Lung (tissue), 12 donors: ENCODE data around the gene ARSI. TPM values are rescaled to one million over a fixed set of nuclear protein-coding genes. Genes with fewer than 3 reads are reported as not detected.

Experiments
- ATAC-seq: fragments of 200-7000 bp; cut with Tn5 transposase; one replicate; pipeline ENCODE4 v1.9.1; 2020; ENCODE audit warnings: moderate number of reproducible peaks; ENCODE audit not compliant: insufficient read depth, low FRiP score
- DNase-seq, 3 donors: peaks; one replicate each; pipeline ENCODE4 v3.0.0-alpha.2; 2013 to 2017
- H3K27ac ChIP-seq, 2 donors: one replicate each; pipeline ENCODE4 v1.5.1; 2013; ENCODE audit warnings: mild to moderate bottlenecking in 2 of 2, moderate library complexity in 2 of 2, control low read depth in 1 of 2, inconsistent platforms in 1 of 2, low read depth in 1 of 2, low read length in 1 of 2
- H3K27me3 ChIP-seq, 3 donors: one replicate each; pipeline ENCODE4 v1.5.1; 2013; ENCODE audit warnings: low read length in 2 of 3; ENCODE audit not compliant: control insufficient read depth in 3 of 3, insufficient read depth in 3 of 3
- H3K36me3 ChIP-seq, 4 donors: one replicate each; pipeline ENCODE4 v1.5.1; 2013; ENCODE audit warnings: low read length in 4 of 4, mild to moderate bottlenecking in 1 of 4, moderate library complexity in 1 of 4; ENCODE audit not compliant: control insufficient read depth in 4 of 4, insufficient read depth in 4 of 4
- H3K4me1 ChIP-seq, 5 donors: one replicate each; pipeline ENCODE4 v1.5.1; 2013; ENCODE audit warnings: low read length in 5 of 5, mild to moderate bottlenecking in 2 of 5, moderate library complexity in 1 of 5; ENCODE audit not compliant: control insufficient read depth in 5 of 5, insufficient read depth in 5 of 5
- H3K4me3 ChIP-seq: one replicate; pipeline ENCODE4 v1.5.1; 2013; ENCODE audit warnings: mild to moderate bottlenecking, control low read depth, moderate library complexity
- H3K9ac ChIP-seq, 2 donors: one replicate each; pipeline ENCODE4 v1.5.1; 2013; ENCODE audit warnings: low read length in 2 of 2, control low read depth in 1 of 2; ENCODE audit not compliant: insufficient read depth in 1 of 2
- H3K9me3 ChIP-seq, 4 donors: one replicate each; pipeline ENCODE4 v1.5.1; 2013; ENCODE audit warnings: low read length in 3 of 4, mild to moderate bottlenecking in 1 of 4, moderate library complexity in 1 of 4; ENCODE audit not compliant: control insufficient read depth in 4 of 4, insufficient read depth in 3 of 4
- WGBS, 2 donors: extraction: QIAGEN DNeasy Blood & Tissue Kit; methylation state at CpG; one replicate each; pipeline ENCODE4 v1.1.7; 2013; 5-methylcytosine and 5-hydroxymethylcytosine counted together
- polyA plus RNA-seq, 2 donors: library from polyadenylated mRNA; stranded (reverse); fragments of 200-250 nt; gene quantifications; one replicate each; pipeline ENCODE4 v1.2.1, GENCODE V29; 2013
- total RNA-seq, 2 donors: library from RNA; depleted of rRNA in 1 of 2; stranded (reverse); fragments of >200 nt in 1 of 2; gene quantifications; one replicate each; pipeline ENCODE4 v1.2.1, GENCODE V29; 2014 to 2021
- TF ChIP-seq, protein P1 (sequence below): IDR thresholded peaks from 2 replicates; pipeline ENCODE4 v1.5.1; 2012; ENCODE audit warnings: mild to moderate bottlenecking; ENCODE audit errors: control extremely low read depth, extremely low read depth
- donor health status: control.
- donor health status: control.
- donor health status: Bipolar disorder and iron deficiency.
- donor health status: healthy.
- donor health status: DM: yes; HTN: yes; CAD: no.

ARSI gene
- total and polyA plus RNA-seq, 4 donors = 0.91 to 15.4 (median 4.1) TPM

- no peak for ATAC-seq
- TF ChIP-seq, protein P1, sequence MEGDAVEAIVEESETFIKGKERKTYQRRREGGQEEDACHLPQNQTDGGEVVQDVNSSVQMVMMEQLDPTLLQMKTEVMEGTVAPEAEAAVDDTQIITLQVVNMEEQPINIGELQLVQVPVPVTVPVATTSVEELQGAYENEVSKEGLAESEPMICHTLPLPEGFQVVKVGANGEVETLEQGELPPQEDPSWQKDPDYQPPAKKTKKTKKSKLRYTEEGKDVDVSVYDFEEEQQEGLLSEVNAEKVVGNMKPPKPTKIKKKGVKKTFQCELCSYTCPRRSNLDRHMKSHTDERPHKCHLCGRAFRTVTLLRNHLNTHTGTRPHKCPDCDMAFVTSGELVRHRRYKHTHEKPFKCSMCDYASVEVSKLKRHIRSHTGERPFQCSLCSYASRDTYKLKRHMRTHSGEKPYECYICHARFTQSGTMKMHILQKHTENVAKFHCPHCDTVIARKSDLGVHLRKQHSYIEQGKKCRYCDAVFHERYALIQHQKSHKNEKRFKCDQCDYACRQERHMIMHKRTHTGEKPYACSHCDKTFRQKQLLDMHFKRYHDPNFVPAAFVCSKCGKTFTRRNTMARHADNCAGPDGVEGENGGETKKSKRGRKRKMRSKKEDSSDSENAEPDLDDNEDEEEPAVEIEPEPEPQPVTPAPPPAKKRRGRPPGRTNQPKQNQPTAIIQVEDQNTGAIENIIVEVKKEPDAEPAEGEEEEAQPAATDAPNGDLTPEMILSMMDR = no peak
- H3K27ac ChIP-seq = no peak within 1 kb of the TSS
- 41 to 47% methylated on average over 26 of the region's 26 CpGs for WGBS, 2 donors
- DNase-seq = peak in 1 of 3 donors; percentile 44
- peaks cover 0 to 20% (median 3%) of the 10 kb centered on the region in 5 donors for H3K4me1 ChIP-seq
- H3K4me3 ChIP-seq = no peak within 1 kb of the TSS
- no peaks in the 10 kb centered on the region for H3K9me3 ChIP-seq
- H3K9ac ChIP-seq = no peak within 1 kb of the TSS
- peaks cover 0 to 2% (median 0%) of the 10 kb centered on the region in 4 donors for H3K36me3 ChIP-seq
- no peaks in the 10 kb centered on the region for H3K27me3 ChIP-seq
These were observed 12.9 kb downstream of the ARSI start, which contains the start of gene CAMK2A for GRCh38 chr5:150289551-150290390. CAMK2A (minus strand) TSS chr5:150289773; CDS start chr5:150289625, 148 bp downstream.

- no peak overlapping the region for H3K27ac ChIP-seq
These were observed 13.9 kb downstream of the ARSI start for GRCh38 chr5:150288791-150289190.

DNA sequence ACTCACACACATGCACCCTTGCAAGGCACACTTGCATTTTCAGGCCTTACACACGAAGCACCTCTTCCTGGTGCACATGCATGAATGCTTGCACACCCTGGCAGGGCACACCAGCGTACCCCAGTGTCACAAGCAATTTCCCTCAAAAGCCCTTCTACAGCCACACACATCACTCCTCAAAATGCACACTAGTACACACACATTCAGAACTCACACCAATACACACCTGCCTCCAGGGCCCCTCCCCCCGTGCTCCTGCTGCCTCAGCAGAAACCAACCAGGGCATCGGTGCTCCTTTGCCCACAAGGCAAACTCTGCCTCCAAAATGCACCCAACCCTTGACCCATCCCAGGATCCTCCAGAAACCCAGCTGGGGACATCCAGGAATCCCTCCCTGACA lies 14.3 kb downstream of the ARSI start:
- no peak for DNase-seq
- 88 to 90% methylated on average over 4 of the region's 4 CpGs for WGBS, 2 donors
- H3K4me3 ChIP-seq = no peak overlapping the region

More at GRCh38 chr5:150288791-150289190, 13.9 kb downstream of the ARSI start:
- DNase-seq (no peak), ATAC-seq (no peak)
- 52 to 57% methylated on average over 6 of the region's 6 CpGs for WGBS, 2 donors
- H3K4me1 ChIP-seq = peaks cover 0 to 13% (median 0%) of the 10 kb centered on the region in 5 donors
- H3K27me3 ChIP-seq = no peaks in the 10 kb centered on the region
- no peaks in the 10 kb centered on the region for H3K9me3 ChIP-seq
- TF ChIP-seq, protein P1 = no peak
- H3K4me3 ChIP-seq = no peak overlapping the region
- H3K36me3 ChIP-seq = peaks cover 0 to 2% (median 0%) of the 10 kb centered on the region in 4 donors
- H3K9ac ChIP-seq = no peak overlapping the region

More for the DNA sequence above, 14.3 kb downstream of the ARSI start:
- H3K36me3 ChIP-seq = peaks cover 0 to 2% (median 0%) of the 10 kb centered on the region in 4 donors
- H3K9ac ChIP-seq = no peak overlapping the region
- ATAC-seq = no peak
- peaks cover 0 to 8% (median 0%) of the 10 kb centered on the region in 5 donors for H3K4me1 ChIP-seq
- H3K27ac ChIP-seq = no peak overlapping the region
- TF ChIP-seq, protein P1 = no peak
- no peaks in the 10 kb centered on the region for H3K9me3 ChIP-seq
- H3K27me3 ChIP-seq = no peaks in the 10 kb centered on the region
